ENCODE data around the gene MTSS2.

MTSS2 gene

DNA sequence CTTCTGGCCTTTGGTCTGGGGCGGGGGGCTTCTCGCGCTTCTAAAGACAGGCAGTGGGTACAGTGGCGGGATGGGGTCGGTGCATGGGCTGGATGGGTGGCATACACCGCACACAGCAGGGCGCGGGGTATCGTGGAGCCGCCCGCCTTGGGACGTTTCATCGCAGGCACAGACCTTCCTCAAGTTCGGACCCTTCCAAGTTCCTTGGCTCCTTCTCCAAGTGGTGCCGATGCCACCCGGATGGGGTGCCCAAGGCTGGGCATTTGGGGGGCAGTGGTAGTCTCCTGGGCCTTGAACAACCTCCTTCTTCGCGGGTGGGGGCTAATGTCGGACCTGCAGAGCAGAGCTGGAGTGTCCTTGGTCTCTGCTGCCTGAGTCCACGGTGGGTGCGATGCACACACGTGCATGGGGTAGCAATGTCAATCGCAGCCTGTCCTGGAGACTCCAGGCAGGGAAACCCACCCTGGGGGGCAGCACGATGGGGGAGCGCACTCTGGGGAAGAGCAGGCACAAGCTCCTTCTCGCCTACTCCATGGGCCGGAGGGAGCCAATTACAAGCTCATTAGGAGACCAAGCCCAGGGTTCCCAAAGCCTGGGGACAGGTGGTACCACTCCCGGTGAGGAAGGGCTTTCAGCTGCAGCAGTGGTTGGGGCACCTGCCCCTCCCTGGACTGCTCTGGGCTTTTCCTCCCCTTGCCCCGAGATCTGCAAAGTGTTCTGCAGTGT, 686 bp upstream of the MTSS2 start:
- Histone ChIP-seq H3K4me2 (no peak overlapping the region), H3K4me3 (IDR thresholded peaks at IDR 0.05; ENCODE audit: insufficient read depth, low read depth, low read length) (no peak overlapping the region), H3K9ac (no peak overlapping the region)

DNA sequence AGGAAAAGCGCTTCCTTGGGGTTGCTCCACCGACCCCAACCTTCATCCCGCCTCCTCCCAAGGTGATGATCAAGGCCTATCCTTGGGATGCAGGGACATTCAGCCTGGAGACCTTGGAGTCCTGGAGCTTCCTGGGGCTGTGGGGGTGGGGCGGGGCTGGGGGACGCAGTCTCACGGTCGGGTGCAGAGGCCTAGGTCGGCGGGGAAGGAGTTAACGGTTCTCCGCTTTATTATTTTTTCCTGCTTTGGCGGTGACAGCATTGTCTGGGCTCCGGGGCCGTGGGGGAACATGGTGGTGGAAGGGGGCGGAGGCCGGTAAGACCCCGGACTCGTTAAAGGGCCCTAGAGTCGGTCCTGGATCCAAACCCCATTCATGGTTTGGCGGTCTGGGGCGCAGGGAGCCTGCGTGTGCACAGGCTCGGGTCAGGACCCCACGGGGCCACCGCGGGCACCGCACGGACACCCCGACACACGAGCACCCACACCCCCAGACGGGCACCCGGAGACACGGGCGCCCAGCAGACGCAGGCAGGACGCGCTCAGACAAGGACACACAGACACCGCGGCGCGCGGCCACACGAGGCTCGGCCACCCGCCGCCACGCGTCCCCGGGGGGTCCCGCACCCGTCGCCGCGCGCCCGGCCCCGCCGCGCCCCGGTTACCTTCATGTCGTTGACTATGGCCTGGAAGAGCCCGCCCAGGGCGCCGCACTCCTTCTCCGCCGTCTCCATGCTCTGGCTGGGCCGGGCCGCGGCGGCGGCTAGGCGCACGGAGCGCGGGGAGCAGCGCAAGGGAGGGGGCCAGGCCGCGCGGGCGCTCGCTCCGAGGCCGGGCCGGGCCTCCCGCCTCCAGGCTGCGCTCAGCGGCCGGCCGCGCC, 554 bp downstream of the MTSS2 start:
- TF ChIP-seq, protein P1, sequence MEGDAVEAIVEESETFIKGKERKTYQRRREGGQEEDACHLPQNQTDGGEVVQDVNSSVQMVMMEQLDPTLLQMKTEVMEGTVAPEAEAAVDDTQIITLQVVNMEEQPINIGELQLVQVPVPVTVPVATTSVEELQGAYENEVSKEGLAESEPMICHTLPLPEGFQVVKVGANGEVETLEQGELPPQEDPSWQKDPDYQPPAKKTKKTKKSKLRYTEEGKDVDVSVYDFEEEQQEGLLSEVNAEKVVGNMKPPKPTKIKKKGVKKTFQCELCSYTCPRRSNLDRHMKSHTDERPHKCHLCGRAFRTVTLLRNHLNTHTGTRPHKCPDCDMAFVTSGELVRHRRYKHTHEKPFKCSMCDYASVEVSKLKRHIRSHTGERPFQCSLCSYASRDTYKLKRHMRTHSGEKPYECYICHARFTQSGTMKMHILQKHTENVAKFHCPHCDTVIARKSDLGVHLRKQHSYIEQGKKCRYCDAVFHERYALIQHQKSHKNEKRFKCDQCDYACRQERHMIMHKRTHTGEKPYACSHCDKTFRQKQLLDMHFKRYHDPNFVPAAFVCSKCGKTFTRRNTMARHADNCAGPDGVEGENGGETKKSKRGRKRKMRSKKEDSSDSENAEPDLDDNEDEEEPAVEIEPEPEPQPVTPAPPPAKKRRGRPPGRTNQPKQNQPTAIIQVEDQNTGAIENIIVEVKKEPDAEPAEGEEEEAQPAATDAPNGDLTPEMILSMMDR (conservative IDR thresholded peaks at IDR 0.05; ENCODE audit: low read depth, low read length), result no peak
- no peak overlapping the region for H2AFZ ChIP-seq (ENCODE audit: low read depth)
- no peaks in the 10 kb centered on the region for H3K79me2 ChIP-seq (ENCODE audit: insufficient read depth, low read depth)
- no peaks in the 10 kb centered on the region for H3K27me3 ChIP-seq (ENCODE audit: insufficient read depth, low read depth)
- no peak overlapping the region for H3K27ac ChIP-seq
- no peaks in the 10 kb centered on the region for H3K4me1 ChIP-seq (ENCODE audit: low read depth, poor library complexity, severe bottlenecking)
- H3K4me3 ChIP-seq (IDR thresholded peaks at IDR 0.05; ENCODE audit: insufficient read depth, low read depth, low read length), result no peak overlapping the region
- H3K4me2 ChIP-seq, result no peak overlapping the region
- H3K36me3 ChIP-seq (ENCODE audit: insufficient read depth), result no peaks in the 10 kb centered on the region
- H3K9ac ChIP-seq, result no peak overlapping the region
- H4K20me1 ChIP-seq (ENCODE audit: insufficient read depth), result no peaks in the 10 kb centered on the region

More for the DNA sequence above, 686 bp upstream of the MTSS2 start:
- Histone ChIP-seq H3K4me1 (ENCODE audit: low read depth, poor library complexity, severe bottlenecking) (no peaks in the 10 kb centered on the region), H2AFZ (ENCODE audit: low read depth) (no peak overlapping the region), H4K20me1 (ENCODE audit: insufficient read depth) (no peaks in the 10 kb centered on the region), H3K36me3 (ENCODE audit: insufficient read depth) (no peaks in the 10 kb centered on the region), H3K27ac (no peak overlapping the region), H3K79me2 (ENCODE audit: insufficient read depth, low read depth) (no peaks in the 10 kb centered on the region), H3K27me3 (ENCODE audit: insufficient read depth, low read depth) (no peaks in the 10 kb centered on the region)
- TF ChIP-seq, protein P1 (conservative IDR thresholded peaks at IDR 0.05; ENCODE audit: low read depth, low read length), result no peak

- H4K20me1 ChIP-seq (ENCODE audit: insufficient read depth), result no peaks in the 10 kb centered on the region
- H3K27ac ChIP-seq, result no peak overlapping the region
- H3K36me3 ChIP-seq (ENCODE audit: insufficient read depth), result no peaks in the 10 kb centered on the region
- no peak overlapping the region for H3K9ac ChIP-seq
- H2AFZ ChIP-seq (ENCODE audit: low read depth), result no peak overlapping the region
- H3K4me1 ChIP-seq (ENCODE audit: low read depth, poor library complexity, severe bottlenecking), result no peaks in the 10 kb centered on the region
- TF ChIP-seq, protein P1 (conservative IDR thresholded peaks at IDR 0.05; ENCODE audit: low read depth, low read length), result no peak
- no peak overlapping the region for H3K4me3 ChIP-seq (IDR thresholded peaks at IDR 0.05; ENCODE audit: insufficient read depth, low read depth, low read length)
- H3K4me2 ChIP-seq, result no peak overlapping the region
- H3K27me3 ChIP-seq (ENCODE audit: insufficient read depth, low read depth), result no peaks in the 10 kb centered on the region
- no peaks in the 10 kb centered on the region for H3K79me2 ChIP-seq (ENCODE audit: insufficient read depth, low read depth)
These were observed 1.4 kb downstream of the MTSS2 start for GRCh38 chr16:70684146-70685060.

Data from KMS-11 (cell line).